ENCODE data around the gene ABHD2.

Gene ABHD2

DNA sequence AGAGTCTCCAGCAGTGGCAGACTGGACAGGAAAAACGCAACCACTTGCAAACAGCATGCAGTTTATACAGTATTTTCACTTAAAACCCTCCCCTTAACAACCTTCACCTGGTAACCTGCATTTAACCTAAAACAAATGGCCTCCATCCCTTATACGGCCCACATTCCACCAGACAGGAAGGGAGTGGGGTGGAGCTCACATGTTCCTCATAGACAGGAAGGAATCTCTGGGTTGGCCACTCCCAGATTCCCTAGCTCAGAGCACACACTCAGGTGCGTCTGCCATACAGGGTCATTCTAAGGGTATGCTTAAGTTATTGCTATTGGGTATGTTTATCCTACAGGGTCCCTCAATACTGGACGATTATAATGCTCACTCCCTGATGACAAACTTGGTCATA lies 16.8 kb upstream of the ABHD2 start:
- Histone ChIP-seq H4K20me1 (ENCODE audit: insufficient read depth, low read length) (no peaks in the 10 kb centered on the region), H3K27ac (ENCODE audit: low read length) (no peak overlapping the region), H3K9ac (ENCODE audit: low read length) (no peak overlapping the region), H3K4me3 (ENCODE audit: low read length) (no peak overlapping the region), H3K36me3 (replicated peaks; ENCODE audit: low read depth, low read length) (peaks cover 4% of the 10 kb centered on the region), H3K4me1 (ENCODE audit: low read length) (no peaks in the 10 kb centered on the region), H3K9me3 (ENCODE audit: insufficient read depth, low read length) (peaks cover 19% of the 10 kb centered on the region), H3K27me3 (ENCODE audit: low read depth, low read length) (peaks cover 4% of the 10 kb centered on the region; the same call in 1 of the 2 replicates), H3K79me2 (ENCODE audit: low read length) (no peaks in the 10 kb centered on the region), H3K4me2 (ENCODE audit: low read length) (no peak overlapping the region), H2AFZ (ENCODE audit: low read depth, low read length) (no peak overlapping the region)
- TF ChIP-seq EZH2phosphoT487 (IDR thresholded peaks at IDR 0.05; ENCODE audit: low read depth): no peak
- TF ChIP-seq, protein P1, sequence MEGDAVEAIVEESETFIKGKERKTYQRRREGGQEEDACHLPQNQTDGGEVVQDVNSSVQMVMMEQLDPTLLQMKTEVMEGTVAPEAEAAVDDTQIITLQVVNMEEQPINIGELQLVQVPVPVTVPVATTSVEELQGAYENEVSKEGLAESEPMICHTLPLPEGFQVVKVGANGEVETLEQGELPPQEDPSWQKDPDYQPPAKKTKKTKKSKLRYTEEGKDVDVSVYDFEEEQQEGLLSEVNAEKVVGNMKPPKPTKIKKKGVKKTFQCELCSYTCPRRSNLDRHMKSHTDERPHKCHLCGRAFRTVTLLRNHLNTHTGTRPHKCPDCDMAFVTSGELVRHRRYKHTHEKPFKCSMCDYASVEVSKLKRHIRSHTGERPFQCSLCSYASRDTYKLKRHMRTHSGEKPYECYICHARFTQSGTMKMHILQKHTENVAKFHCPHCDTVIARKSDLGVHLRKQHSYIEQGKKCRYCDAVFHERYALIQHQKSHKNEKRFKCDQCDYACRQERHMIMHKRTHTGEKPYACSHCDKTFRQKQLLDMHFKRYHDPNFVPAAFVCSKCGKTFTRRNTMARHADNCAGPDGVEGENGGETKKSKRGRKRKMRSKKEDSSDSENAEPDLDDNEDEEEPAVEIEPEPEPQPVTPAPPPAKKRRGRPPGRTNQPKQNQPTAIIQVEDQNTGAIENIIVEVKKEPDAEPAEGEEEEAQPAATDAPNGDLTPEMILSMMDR (IDR thresholded peaks at IDR 0.05; ENCODE audit: low read depth, low read length): no peak

DNA sequence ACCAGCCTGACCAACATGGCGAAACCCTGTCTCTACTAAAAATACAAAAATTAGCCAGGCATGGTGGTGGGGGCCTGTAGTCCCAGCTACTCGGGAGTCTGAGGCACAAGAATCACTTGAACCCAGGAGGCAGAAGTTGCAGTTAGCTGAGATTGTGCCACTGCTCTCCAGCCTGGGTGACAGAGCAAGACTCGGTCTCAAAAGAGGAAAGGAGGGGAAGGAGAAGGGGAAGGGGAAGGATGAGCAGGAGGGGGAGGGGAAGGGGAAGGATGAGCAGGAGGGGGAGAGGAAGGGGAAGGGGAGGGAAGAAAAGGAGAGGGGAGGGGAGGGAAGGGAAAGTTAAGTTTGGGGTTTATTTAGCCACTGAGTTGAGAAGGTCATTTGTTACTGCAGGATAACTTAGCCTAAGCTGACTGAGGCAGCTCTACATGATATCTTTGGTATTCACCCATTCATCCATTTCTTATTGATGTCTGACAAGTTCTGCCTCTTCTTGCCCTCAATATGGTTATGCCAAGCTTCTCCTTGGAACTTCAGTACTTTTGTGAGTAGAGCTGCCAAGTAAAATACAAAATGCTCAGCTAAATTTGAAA lies 15.9 kb upstream of the ABHD2 start:
- Histone ChIP-seq H3K4me2 (ENCODE audit: low read length) (no peak overlapping the region), H3K4me3 (ENCODE audit: low read length) (no peak overlapping the region), H3K27me3 (ENCODE audit: low read depth, low read length) (peaks cover 10% of the 10 kb centered on the region; the same call in 1 of the 2 replicates), H3K36me3 (replicated peaks; ENCODE audit: low read depth, low read length) (peaks cover 4% of the 10 kb centered on the region), H3K9me3 (ENCODE audit: insufficient read depth, low read length) (peaks cover 11% of the 10 kb centered on the region), H3K9ac (ENCODE audit: low read length) (no peak overlapping the region), H2AFZ (ENCODE audit: low read depth, low read length) (no peak overlapping the region), H3K27ac (ENCODE audit: low read length) (no peak overlapping the region), H4K20me1 (ENCODE audit: insufficient read depth, low read length) (no peaks in the 10 kb centered on the region), H3K79me2 (ENCODE audit: low read length) (no peaks in the 10 kb centered on the region), H3K4me1 (ENCODE audit: low read length) (no peaks in the 10 kb centered on the region)
- TF ChIP-seq, protein P1 (IDR thresholded peaks at IDR 0.05; ENCODE audit: low read depth, low read length): no peak
- no peak for TF ChIP-seq EZH2phosphoT487 (IDR thresholded peaks at IDR 0.05; ENCODE audit: low read depth)

DNA sequence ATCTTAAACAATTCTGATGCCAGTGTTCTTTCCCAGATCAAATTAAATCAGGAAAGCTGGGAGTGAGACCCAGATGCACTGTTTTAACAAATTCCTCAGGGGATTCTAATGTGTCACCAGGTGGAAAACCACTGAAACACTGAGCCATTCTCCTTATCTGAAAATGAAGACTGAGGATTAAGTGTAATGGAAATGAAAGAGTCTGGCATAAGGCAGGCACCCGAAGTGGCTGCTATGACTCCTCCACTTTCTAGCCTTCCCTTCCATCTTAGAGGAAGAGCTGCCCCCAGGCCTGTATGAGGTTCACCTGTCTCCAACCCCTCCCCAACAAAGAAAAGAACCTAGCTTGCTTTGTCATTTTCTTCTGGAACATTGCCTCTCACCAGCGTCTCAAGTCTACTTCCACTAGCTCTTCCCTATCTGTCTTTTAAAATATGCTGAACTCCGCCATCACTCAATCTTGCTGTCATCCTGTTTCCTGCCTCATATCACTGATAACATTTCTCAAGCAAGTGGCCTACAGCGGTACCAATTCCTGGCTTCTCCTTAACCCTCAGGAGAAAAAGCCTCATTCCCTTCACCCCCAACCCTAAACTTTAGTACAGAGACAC lies 13.7 kb upstream of the ABHD2 start:
- H3K4me1 ChIP-seq (ENCODE audit: low read length): no peaks in the 10 kb centered on the region
- no peak overlapping the region for H3K27ac ChIP-seq (ENCODE audit: low read length)
- H3K4me2 ChIP-seq (ENCODE audit: low read length): no peak overlapping the region
- H3K9me3 ChIP-seq (ENCODE audit: insufficient read depth, low read length): no peaks in the 10 kb centered on the region
- H3K79me2 ChIP-seq (ENCODE audit: low read length): no peaks in the 10 kb centered on the region
- no peak overlapping the region for H3K9ac ChIP-seq (ENCODE audit: low read length)
- H3K27me3 ChIP-seq (ENCODE audit: low read depth, low read length): peaks cover 26% of the 10 kb centered on the region
- H3K36me3 ChIP-seq (replicated peaks; ENCODE audit: low read depth, low read length): no peaks in the 10 kb centered on the region
- H2AFZ ChIP-seq (ENCODE audit: low read depth, low read length): no peak overlapping the region
- no peak for TF ChIP-seq EZH2phosphoT487 (IDR thresholded peaks at IDR 0.05; ENCODE audit: low read depth)
- TF ChIP-seq, protein P1 (IDR thresholded peaks at IDR 0.05; ENCODE audit: low read depth, low read length): no peak
- H4K20me1 ChIP-seq (ENCODE audit: insufficient read depth, low read length): no peaks in the 10 kb centered on the region
- H3K4me3 ChIP-seq (ENCODE audit: low read length): no peak overlapping the region

DNA sequence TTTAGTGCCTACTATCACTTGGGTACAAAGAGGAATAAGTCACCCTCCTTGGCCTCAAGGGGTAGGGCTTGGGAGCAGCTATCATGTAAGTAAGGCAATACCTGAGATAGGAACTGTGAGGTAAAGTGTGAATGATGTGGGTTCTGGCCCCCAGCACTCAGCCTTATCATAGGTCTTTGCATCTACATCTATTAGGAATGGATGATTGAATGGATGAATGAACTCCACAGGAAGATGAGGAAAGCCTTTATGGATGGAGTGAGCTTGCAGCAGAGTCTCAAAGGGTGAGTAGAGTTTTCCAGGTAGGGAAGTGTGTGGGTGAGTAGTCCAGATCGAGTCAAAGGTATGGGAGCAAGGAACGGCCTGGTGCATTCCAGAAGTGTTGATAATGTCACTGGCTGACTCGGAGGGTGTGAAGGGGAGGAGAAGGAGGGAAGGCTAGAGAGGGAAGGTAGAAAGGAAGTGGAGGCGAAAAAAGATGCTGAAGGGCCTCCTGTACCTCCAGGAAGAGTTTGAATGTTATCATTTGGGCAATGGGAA lies 13.1 kb upstream of the ABHD2 start:
- Histone ChIP-seq H3K4me1 (ENCODE audit: low read length) (no peaks in the 10 kb centered on the region), H4K20me1 (ENCODE audit: insufficient read depth, low read length) (no peaks in the 10 kb centered on the region), H3K4me3 (ENCODE audit: low read length) (no peak overlapping the region), H3K9me3 (ENCODE audit: insufficient read depth, low read length) (no peaks in the 10 kb centered on the region), H3K36me3 (replicated peaks; ENCODE audit: low read depth, low read length) (no peaks in the 10 kb centered on the region), H3K27me3 (ENCODE audit: low read depth, low read length) (peaks cover 32% of the 10 kb centered on the region), H3K4me2 (ENCODE audit: low read length) (no peak overlapping the region), H3K79me2 (ENCODE audit: low read length) (no peaks in the 10 kb centered on the region), H3K9ac (ENCODE audit: low read length) (no peak overlapping the region), H3K27ac (ENCODE audit: low read length) (no peak overlapping the region), H2AFZ (ENCODE audit: low read depth, low read length) (no peak overlapping the region)
- TF ChIP-seq EZH2phosphoT487 (IDR thresholded peaks at IDR 0.05; ENCODE audit: low read depth): no peak
- TF ChIP-seq, protein P1 (IDR thresholded peaks at IDR 0.05; ENCODE audit: low read depth, low read length): no peak

Measured in OCI-LY3 (cell line).